SK-N-SH treated with all-trans-retinoic acid at 6 μM for 48 hours (cell line): ENCODE results near the gene ARMC6.

Experiments used
- ATAC-seq: fragments of 200-7000 bp; cut with Tn5 transposase; 3 replicates; pipeline ENCODE4 v1.9.1; 2020; ENCODE audit warnings: mild to moderate bottlenecking, moderate library complexity
- BACH2 ChIP-seq: fragments of 250-450 bp; sonication (Bioruptor Pico); IDR thresholded peaks from 2 replicates; pipeline ENCODE4 v1.9.0; 2021; ENCODE audit warnings: mild to moderate bottlenecking, borderline replicate concordance
- CSDC2 ChIP-seq: fragments of 250-450 bp; sonication (Bioruptor Pico); IDR thresholded peaks from 2 replicates; pipeline ENCODE4 v1.5.0; 2020; ENCODE audit warnings: mild to moderate bottlenecking, moderate library complexity
- CSRNP3 ChIP-seq: fragments of 250-450 bp; sonication (Bioruptor Pico); IDR thresholded peaks from 2 replicates; pipeline ENCODE4 v1.5.1; 2021; ENCODE audit warnings: mild to moderate bottlenecking, moderate library complexity
- ESRRG ChIP-seq: fragments of 250-450 bp; sonication (Bioruptor Pico); IDR thresholded peaks from 2 replicates; pipeline ENCODE4 v1.6.1; 2021; ENCODE audit warnings: mild to moderate bottlenecking
- GLIS3 ChIP-seq: fragments of 250-450 bp; sonication (Bioruptor Pico); IDR thresholded peaks from 2 replicates; pipeline ENCODE4 v1.5.0; 2020; ENCODE audit warnings: mild to moderate bottlenecking, moderate library complexity
- ISL1 ChIP-seq: fragments of 250-450 bp; sonication (Bioruptor Pico); IDR thresholded peaks from 2 replicates; pipeline ENCODE4 v2.1.2; 2022; ENCODE audit warnings: mild to moderate bottlenecking, moderate library complexity
- OSR1 ChIP-seq: fragments of 250-450 bp; sonication (Bioruptor Pico); IDR thresholded peaks from 2 replicates; pipeline ENCODE4 v1.8.0; 2022; ENCODE audit warnings: moderate library complexity, mild to moderate bottlenecking, inconsistent platforms
- PPARA ChIP-seq: fragments of 250-450 bp; sonication (Bioruptor Pico); IDR thresholded peaks from 2 replicates; pipeline ENCODE4 v1.5.0; 2020; ENCODE audit warnings: mild to moderate bottlenecking, borderline replicate concordance
- RARB ChIP-seq: fragments of 250-450 bp; sonication (Bioruptor Pico); IDR thresholded peaks from 2 replicates; pipeline ENCODE4 v1.8.0; 2021; ENCODE audit warnings: mild to moderate bottlenecking, moderate library complexity
- SNAI2 ChIP-seq: fragments of 250-450 bp; sonication (Bioruptor Pico); IDR thresholded peaks from 2 replicates; pipeline ENCODE4 v1.5.0; 2020; ENCODE audit warnings: mild to moderate bottlenecking, moderate library complexity
- TCF4 ChIP-seq: fragments of 250-450 bp; sonication (Bioruptor Pico); IDR thresholded peaks from 2 replicates; pipeline ENCODE4 v1.8.0; 2021; ENCODE audit warnings: mild to moderate bottlenecking, moderate library complexity, borderline replicate concordance
- TOX ChIP-seq: fragments of 250-450 bp; sonication (Bioruptor Pico); IDR thresholded peaks from 2 replicates; pipeline ENCODE4 v1.8.0; 2021; ENCODE audit warnings: mild to moderate bottlenecking, moderate library complexity, borderline replicate concordance
- ZC3H10 ChIP-seq: fragments of 250-450 bp; sonication (Bioruptor Pico); IDR thresholded peaks from 2 replicates; pipeline ENCODE4 v1.5.1; 2021; ENCODE audit warnings: mild to moderate bottlenecking, moderate library complexity
- ZFP3 ChIP-seq: fragments of 250-450 bp; sonication (Bioruptor Pico); IDR thresholded peaks from 2 replicates; pipeline ENCODE4 v1.5.0; 2020; ENCODE audit warnings: mild to moderate bottlenecking, moderate library complexity
- ZFP30 ChIP-seq: fragments of 450-650 bp; formaldehyde crosslinking; IDR thresholded peaks from 2 replicates; pipeline ENCODE4 v1.5.0; 2022; ENCODE audit warnings: mild to moderate bottlenecking, moderate library complexity
- ZNF70 ChIP-seq: fragments of 450-650 bp; formaldehyde crosslinking; IDR thresholded peaks from 2 replicates; pipeline ENCODE4 v1.5.0; 2020; ENCODE audit warnings: mild to moderate bottlenecking, moderate library complexity
- ZNF8 ChIP-seq: fragments of 450-650 bp; formaldehyde crosslinking; IDR thresholded peaks from 2 replicates; pipeline ENCODE4 v1.5.0; 2020; ENCODE audit warnings: mild to moderate bottlenecking, moderate library complexity
- TF ChIP-seq, protein P1 (sequence below): fragments of 250-450 bp; sonication (Bioruptor Pico); IDR thresholded peaks from 2 replicates; pipeline ENCODE4 v1.5.1; 2020; ENCODE audit warnings: low read depth, mild to moderate bottlenecking, moderate library complexity
- TF ChIP-seq, protein P2 (sequence below): fragments of 250-450 bp; sonication (Bioruptor Pico); IDR thresholded peaks from 2 replicates; pipeline ENCODE4 v1.8.0; 2021; ENCODE audit warnings: low read depth, mild to moderate bottlenecking, moderate library complexity, borderline replicate concordance
- TF ChIP-seq, protein P3 (sequence below): fragments of 250-450 bp; sonication (Bioruptor Pico); IDR thresholded peaks from 2 replicates; pipeline ENCODE4 v1.8.0; 2020; ENCODE audit warnings: mild to moderate bottlenecking, moderate library complexity, borderline replicate concordance
- TF ChIP-seq, protein P4 (sequence below): fragments of 250-450 bp; sonication (Bioruptor Pico); IDR thresholded peaks from 2 replicates; pipeline ENCODE4 v1.5.0; 2020; ENCODE audit warnings: mild to moderate bottlenecking, moderate library complexity

The ARMC6 gene

DNA sequence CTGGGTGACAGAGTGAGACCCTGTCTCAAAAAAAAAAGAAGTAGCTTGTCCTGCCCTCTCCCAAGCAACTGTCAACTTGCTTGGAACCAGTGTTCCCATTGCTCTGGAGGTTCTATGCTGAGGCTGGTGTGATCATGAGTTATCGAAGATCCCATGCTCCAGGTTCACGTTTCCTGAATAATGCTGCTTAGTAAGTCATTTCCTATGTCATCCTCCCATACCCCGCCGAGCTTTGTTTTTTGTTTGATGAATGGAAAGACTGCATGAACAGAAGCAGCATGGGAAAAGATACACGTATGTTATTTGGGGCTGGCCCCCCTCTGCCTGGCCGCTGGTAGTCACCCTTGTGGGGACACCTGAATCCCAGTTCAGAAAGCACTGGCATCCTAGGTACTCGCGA, 41.7 kb downstream of the ARMC6 start:
- ATAC-seq, result no peak
- TF ChIP-seq TCF4 (CRISPR knock-in tag), result no peak
- TF ChIP-seq, protein P1, sequence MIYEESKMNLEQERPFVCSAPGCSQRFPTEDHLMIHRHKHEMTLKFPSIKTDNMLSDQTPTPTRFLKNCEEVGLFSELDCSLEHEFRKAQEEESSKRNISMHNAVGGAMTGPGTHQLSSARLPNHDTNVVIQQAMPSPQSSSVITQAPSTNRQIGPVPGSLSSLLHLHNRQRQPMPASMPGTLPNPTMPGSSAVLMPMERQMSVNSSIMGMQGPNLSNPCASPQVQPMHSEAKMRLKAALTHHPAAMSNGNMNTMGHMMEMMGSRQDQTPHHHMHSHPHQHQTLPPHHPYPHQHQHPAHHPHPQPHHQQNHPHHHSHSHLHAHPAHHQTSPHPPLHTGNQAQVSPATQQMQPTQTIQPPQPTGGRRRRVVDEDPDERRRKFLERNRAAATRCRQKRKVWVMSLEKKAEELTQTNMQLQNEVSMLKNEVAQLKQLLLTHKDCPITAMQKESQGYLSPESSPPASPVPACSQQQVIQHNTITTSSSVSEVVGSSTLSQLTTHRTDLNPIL (CRISPR knock-in tag), result no peak
- TF ChIP-seq CSDC2, result no peak
- TF ChIP-seq, all 23 proteins: peak for 0

GRCh38 chr19:19076476-19076875, 43.1 kb downstream of the ARMC6 start:
- no peak for ATAC-seq
- TF ChIP-seq OSR1 (CRISPR knock-in tag), result no peak
- no peak for TF ChIP-seq SNAI2
- no peak for TF ChIP-seq TOX
- TF ChIP-seq, protein P1 (CRISPR knock-in tag), result no peak
- TF ChIP-seq RARB (CRISPR knock-in tag), result no peak
- no peak for TF ChIP-seq ZC3H10
- no peak for TF ChIP-seq ZFP30 (CRISPR knock-in tag)
- no peak for TF ChIP-seq BACH2 (CRISPR knock-in tag)
- no peak for TF ChIP-seq CSDC2
- TF ChIP-seq, protein P2, sequence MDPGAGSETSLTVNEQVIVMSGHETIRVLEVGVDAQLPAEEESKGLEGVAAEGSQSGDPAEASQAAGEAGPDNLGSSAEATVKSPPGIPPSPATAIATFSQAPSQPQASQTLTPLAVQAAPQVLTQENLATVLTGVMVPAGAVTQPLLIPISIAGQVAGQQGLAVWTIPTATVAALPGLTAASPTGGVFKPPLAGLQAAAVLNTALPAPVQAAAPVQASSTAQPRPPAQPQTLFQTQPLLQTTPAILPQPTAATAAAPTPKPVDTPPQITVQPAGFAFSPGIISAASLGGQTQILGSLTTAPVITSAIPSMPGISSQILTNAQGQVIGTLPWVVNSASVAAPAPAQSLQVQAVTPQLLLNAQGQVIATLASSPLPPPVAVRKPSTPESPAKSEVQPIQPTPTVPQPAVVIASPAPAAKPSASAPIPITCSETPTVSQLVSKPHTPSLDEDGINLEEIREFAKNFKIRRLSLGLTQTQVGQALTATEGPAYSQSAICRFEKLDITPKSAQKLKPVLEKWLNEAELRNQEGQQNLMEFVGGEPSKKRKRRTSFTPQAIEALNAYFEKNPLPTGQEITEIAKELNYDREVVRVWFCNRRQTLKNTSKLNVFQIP, result no peak
- TF ChIP-seq ZNF8 (CRISPR knock-in tag), result no peak
- TF ChIP-seq ZNF70 (CRISPR knock-in tag), result no peak
- TF ChIP-seq ISL1 (CRISPR knock-in tag), result no peak
- TF ChIP-seq TCF4 (CRISPR knock-in tag), result no peak
- TF ChIP-seq CSRNP3 (CRISPR knock-in tag), result no peak
- TF ChIP-seq, protein P3, sequence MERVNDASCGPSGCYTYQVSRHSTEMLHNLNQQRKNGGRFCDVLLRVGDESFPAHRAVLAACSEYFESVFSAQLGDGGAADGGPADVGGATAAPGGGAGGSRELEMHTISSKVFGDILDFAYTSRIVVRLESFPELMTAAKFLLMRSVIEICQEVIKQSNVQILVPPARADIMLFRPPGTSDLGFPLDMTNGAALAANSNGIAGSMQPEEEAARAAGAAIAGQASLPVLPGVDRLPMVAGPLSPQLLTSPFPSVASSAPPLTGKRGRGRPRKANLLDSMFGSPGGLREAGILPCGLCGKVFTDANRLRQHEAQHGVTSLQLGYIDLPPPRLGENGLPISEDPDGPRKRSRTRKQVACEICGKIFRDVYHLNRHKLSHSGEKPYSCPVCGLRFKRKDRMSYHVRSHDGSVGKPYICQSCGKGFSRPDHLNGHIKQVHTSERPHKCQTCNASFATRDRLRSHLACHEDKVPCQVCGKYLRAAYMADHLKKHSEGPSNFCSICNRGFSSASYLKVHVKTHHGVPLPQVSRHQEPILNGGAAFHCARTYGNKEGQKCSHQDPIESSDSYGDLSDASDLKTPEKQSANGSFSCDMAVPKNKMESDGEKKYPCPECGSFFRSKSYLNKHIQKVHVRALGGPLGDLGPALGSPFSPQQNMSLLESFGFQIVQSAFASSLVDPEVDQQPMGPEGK (CRISPR knock-in tag), result no peak
- TF ChIP-seq ZFP3, result no peak
- no peak for TF ChIP-seq PPARA
- TF ChIP-seq ESRRG (CRISPR knock-in tag), result no peak

DNA sequence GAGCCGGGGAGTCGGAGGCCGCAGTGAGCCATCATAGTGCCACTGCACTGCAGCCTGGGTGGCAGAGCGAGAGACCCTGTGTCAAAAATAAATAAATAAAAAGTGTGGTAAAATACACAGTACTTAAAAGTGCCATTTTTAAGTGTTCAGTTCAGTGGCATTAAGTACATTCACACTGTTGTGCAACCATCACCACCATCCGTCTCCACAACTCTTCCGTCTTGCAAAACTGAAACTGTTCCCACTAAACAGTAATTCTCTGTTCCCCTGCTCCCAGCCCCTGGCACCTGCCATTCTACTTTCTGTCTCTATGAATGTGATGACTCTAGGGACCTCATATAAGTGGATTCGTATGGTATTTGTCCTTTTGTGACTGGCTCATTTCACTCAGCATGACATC, 43.7 kb downstream of the ARMC6 start:
- no peak for ATAC-seq
- TF ChIP-seq, protein P1 (CRISPR knock-in tag), result no peak
- TF ChIP-seq ZNF8 (CRISPR knock-in tag) (no peak), PPARA (no peak), ISL1 (CRISPR knock-in tag) (no peak), TCF4 (CRISPR knock-in tag) (no peak), GLIS3 (CRISPR knock-in tag) (no peak), ZC3H10 (no peak), ESRRG (CRISPR knock-in tag) (no peak), OSR1 (CRISPR knock-in tag) (no peak), CSRNP3 (CRISPR knock-in tag) (no peak), ZNF70 (CRISPR knock-in tag) (no peak), BACH2 (CRISPR knock-in tag) (no peak), ZFP30 (CRISPR knock-in tag) (no peak)
- TF ChIP-seq, protein P4, sequence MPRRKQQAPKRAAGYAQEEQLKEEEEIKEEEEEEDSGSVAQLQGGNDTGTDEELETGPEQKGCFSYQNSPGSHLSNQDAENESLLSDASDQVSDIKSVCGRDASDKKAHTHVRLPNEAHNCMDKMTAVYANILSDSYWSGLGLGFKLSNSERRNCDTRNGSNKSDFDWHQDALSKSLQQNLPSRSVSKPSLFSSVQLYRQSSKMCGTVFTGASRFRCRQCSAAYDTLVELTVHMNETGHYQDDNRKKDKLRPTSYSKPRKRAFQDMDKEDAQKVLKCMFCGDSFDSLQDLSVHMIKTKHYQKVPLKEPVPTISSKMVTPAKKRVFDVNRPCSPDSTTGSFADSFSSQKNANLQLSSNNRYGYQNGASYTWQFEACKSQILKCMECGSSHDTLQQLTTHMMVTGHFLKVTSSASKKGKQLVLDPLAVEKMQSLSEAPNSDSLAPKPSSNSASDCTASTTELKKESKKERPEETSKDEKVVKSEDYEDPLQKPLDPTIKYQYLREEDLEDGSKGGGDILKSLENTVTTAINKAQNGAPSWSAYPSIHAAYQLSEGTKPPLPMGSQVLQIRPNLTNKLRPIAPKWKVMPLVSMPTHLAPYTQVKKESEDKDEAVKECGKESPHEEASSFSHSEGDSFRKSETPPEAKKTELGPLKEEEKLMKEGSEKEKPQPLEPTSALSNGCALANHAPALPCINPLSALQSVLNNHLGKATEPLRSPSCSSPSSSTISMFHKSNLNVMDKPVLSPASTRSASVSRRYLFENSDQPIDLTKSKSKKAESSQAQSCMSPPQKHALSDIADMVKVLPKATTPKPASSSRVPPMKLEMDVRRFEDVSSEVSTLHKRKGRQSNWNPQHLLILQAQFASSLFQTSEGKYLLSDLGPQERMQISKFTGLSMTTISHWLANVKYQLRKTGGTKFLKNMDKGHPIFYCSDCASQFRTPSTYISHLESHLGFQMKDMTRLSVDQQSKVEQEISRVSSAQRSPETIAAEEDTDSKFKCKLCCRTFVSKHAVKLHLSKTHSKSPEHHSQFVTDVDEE (CRISPR knock-in tag), result no peak
